WTC11 (cell line): ENCODE data around the gene RPL27. TPM values are rescaled to one million over a fixed set of nuclear protein-coding genes. Genes with fewer than 3 reads are reported as not detected.

Experiments used
- ATAC-seq: fragments of 200-7000 bp; cut with Tn5 transposase; 2 replicates; pipeline ENCODE4 v1.10.0; 2021; ENCODE audit warnings: mild to moderate bottlenecking, moderate library complexity
- CTCF ChIA-PET: fragments of 300-600 bp; sonication (Branson Sonifier 250); formaldehyde crosslinking; loops from one replicate; lab custom pipeline; 2021; ENCODE audit warnings: antibody characterized with exemption; lab: Charles Lee
- POLR2A ChIA-PET: fragments of 350-600 bp; sonication (Branson Sonifier 250); formaldehyde crosslinking; loops from one replicate; lab custom pipeline; 2021; ENCODE audit warnings: antibody characterized with exemption; lab: Charles Lee
- DNase-seq: peaks from one replicate; pipeline ENCODE4 v3.0.0; 2021; ENCODE audit warnings: low spot score
- H3K27ac Mint-ChIP-seq: 2 replicates; pipeline ENCODE4 v1.8.0; 2021; ENCODE audit warnings: mixed read lengths
- H3K27me3 Mint-ChIP-seq: 2 replicates; pipeline ENCODE4 v1.8.0; 2021; ENCODE audit warnings: low read depth, mild to moderate bottlenecking, moderate library complexity, mixed read lengths
- H3K36me3 Mint-ChIP-seq: 2 replicates; pipeline ENCODE4 v1.8.0; 2021; ENCODE audit warnings: mixed read lengths
- H3K4me1 Mint-ChIP-seq: 2 replicates; pipeline ENCODE4 v1.8.0; 2022; ENCODE audit warnings: mixed read lengths
- H3K4me3 Mint-ChIP-seq: 2 replicates; pipeline ENCODE4 v1.8.0; 2021; ENCODE audit warnings: mild to moderate bottlenecking, moderate library complexity, mixed read lengths
- H3K9me3 Mint-ChIP-seq: 2 replicates; pipeline ENCODE4 v1.8.0; 2021; ENCODE audit warnings: mixed read lengths
- ARID4B ChIP-seq: sonication (generic); formaldehyde crosslinking; IDR thresholded peaks from 2 replicates; pipeline ENCODE4 v1.8.0; 2023; ENCODE audit warnings: missing genetic modification reagents, mild to moderate bottlenecking, borderline replicate concordance
- ERG ChIP-seq: fragments of 250-450 bp; sonication (Bioruptor Pico); IDR thresholded peaks from 2 replicates; pipeline ENCODE4 v1.8.0; 2021; ENCODE audit warnings: mild to moderate bottlenecking
- ETV6 ChIP-seq: sonication (generic); formaldehyde crosslinking; IDR thresholded peaks from 2 replicates; pipeline ENCODE4 v1.8.1; 2022; ENCODE audit warnings: mild to moderate bottlenecking, missing genetic modification reagents
- GABPB1 ChIP-seq: sonication (generic); formaldehyde crosslinking; IDR thresholded peaks from 2 replicates; pipeline ENCODE4 v1.8.1; 2023; ENCODE audit warnings: mild to moderate bottlenecking, missing genetic modification reagents
- HMGA2 ChIP-seq: fragments of 250-450 bp; sonication (Bioruptor Pico); IDR thresholded peaks from 2 replicates; pipeline ENCODE4 v1.4.0; 2021; ENCODE audit warnings: mild to moderate bottlenecking, moderate library complexity
- KAT7 ChIP-seq: sonication (generic); formaldehyde crosslinking; IDR thresholded peaks from 2 replicates; pipeline ENCODE4 v1.8.1; 2023; ENCODE audit warnings: missing genetic modification reagents, mild to moderate bottlenecking, borderline replicate concordance
- MAX ChIP-seq: sonication (generic); formaldehyde crosslinking; IDR thresholded peaks from 2 replicates; pipeline ENCODE4 v1.8.0; 2022; ENCODE audit warnings: mild to moderate bottlenecking, missing genetic modification reagents
- SP1 ChIP-seq: sonication (generic); formaldehyde crosslinking; conservative IDR thresholded peaks from 2 replicates; pipeline ENCODE4 v1.8.1; 2022; ENCODE audit warnings: missing genetic modification reagents
- TEAD1 ChIP-seq: sonication (generic); formaldehyde crosslinking; IDR thresholded peaks from 2 replicates; pipeline ENCODE4 v1.8.0; 2022; ENCODE audit warnings: mild to moderate bottlenecking, missing genetic modification reagents
- ZNF232 ChIP-seq: sonication (generic); formaldehyde crosslinking; IDR thresholded peaks from 2 replicates; pipeline ENCODE4 v1.8.0; 2022; ENCODE audit warnings: mild to moderate bottlenecking, missing genetic modification reagents
- ZNF317 ChIP-seq: sonication (generic); formaldehyde crosslinking; IDR thresholded peaks from 2 replicates; pipeline ENCODE4 v1.8.1; 2023; ENCODE audit warnings: low read depth, mild to moderate bottlenecking, moderate library complexity, missing genetic modification reagents, borderline replicate concordance
- ZNF423 ChIP-seq: fragments of 250-450 bp; sonication (Bioruptor Pico); IDR thresholded peaks from 2 replicates; pipeline ENCODE4 v2.1.2; 2022; ENCODE audit warnings: mild to moderate bottlenecking, moderate library complexity
- total RNA-seq: library from RNA; stranded (reverse); gene quantifications from 3 replicates; pipeline ENCODE4 v1.2.3, GENCODE V29; 2021
- TF ChIP-seq, protein P1 (sequence below): fragments of 250-450 bp; sonication (Bioruptor Pico); IDR thresholded peaks from 2 replicates; pipeline ENCODE4 v1.9.0; 2021; ENCODE audit warnings: mild to moderate bottlenecking
- TF ChIP-seq, protein P2 (sequence below): sonication (generic); formaldehyde crosslinking; IDR thresholded peaks from 2 replicates; pipeline ENCODE4 v1.8.1; 2022; ENCODE audit warnings: low read depth, missing genetic modification reagents, borderline replicate concordance

The RPL27 gene
- total RNA-seq, 1 experiment from 2014 or later: 1,391 TPM

DNA sequence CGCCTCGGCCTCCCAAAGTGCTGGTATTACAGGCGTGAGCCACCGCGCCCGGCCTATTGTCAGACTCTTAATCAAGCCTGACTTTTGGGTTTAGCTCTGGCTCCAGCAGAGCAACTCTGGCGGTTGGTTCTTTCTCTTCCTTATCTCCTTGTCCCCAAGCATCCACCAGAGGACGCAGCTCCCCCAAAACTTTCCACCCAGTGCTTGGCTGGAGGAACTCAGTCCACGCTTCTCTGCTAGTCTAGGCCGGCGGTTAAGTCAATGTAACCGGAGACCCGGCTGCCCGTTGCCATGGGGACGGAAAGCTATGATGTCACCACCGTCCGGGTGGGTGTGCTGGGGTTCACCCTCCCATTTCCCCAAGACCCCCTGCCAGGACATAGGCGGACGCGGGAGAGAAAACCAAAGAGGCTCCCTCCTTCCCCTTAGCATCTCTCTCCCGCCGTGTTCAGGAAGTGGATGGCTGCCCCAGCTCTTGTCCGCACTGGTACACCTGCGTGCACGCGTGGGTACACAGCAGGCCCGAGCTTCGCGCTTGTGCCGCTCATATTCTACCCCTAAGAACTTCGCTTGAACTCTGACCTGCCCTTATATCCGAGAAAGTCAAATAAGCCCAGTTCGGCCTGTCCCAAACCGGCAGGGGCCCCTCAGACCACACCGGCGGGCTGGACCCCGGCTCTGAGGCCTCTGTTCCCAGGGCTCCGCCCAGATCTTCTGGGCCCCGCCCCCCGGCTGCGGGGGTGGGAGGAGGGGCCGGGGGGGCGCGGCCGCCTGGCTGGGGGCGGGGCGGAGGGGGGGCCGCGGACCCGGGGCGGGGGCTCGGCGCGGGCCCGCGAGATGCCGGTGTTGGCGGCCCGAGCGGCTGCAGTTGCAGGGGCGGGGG is 26.4 kb downstream of the RPL27 start, which contains the start of gene RND2:
TSS of gene RND2 (plus strand) at position 825 of the 883 bp plus-strand sequence. CDS start 117 bp downstream, outside the sequence.
- no peak for TF ChIP-seq ERG (CRISPR knock-in tag)
- peak; percentile 74 for TF ChIP-seq GABPB1 (CRISPR knock-in tag)
- TF ChIP-seq ZNF423 (CRISPR knock-in tag): peak; percentile 52; the same call in 1 of the 2 replicates
- TF ChIP-seq ARID4B (CRISPR knock-in tag): peak; percentile 89; the same call in 1 of the 2 replicates
- TF ChIP-seq HMGA2: 0 out of 2 replicates have a peak, but pooled peaks have one; percentile 14
- TF ChIP-seq TEAD1: peak; percentile 76
- peak; percentile 30 for TF ChIP-seq MAX (CRISPR knock-in tag)
- TF ChIP-seq, protein P1, sequence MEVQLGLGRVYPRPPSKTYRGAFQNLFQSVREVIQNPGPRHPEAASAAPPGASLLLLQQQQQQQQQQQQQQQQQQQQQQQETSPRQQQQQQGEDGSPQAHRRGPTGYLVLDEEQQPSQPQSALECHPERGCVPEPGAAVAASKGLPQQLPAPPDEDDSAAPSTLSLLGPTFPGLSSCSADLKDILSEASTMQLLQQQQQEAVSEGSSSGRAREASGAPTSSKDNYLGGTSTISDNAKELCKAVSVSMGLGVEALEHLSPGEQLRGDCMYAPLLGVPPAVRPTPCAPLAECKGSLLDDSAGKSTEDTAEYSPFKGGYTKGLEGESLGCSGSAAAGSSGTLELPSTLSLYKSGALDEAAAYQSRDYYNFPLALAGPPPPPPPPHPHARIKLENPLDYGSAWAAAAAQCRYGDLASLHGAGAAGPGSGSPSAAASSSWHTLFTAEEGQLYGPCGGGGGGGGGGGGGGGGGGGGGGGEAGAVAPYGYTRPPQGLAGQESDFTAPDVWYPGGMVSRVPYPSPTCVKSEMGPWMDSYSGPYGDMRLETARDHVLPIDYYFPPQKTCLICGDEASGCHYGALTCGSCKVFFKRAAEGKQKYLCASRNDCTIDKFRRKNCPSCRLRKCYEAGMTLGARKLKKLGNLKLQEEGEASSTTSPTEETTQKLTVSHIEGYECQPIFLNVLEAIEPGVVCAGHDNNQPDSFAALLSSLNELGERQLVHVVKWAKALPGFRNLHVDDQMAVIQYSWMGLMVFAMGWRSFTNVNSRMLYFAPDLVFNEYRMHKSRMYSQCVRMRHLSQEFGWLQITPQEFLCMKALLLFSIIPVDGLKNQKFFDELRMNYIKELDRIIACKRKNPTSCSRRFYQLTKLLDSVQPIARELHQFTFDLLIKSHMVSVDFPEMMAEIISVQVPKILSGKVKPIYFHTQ (CRISPR knock-in tag): no peak
- no peak for TF ChIP-seq ZNF317
- peak; percentile 84 for TF ChIP-seq ETV6 (CRISPR knock-in tag)
- TF ChIP-seq SP1 (CRISPR knock-in tag): peak; percentile 37
- TF ChIP-seq, protein P2, sequence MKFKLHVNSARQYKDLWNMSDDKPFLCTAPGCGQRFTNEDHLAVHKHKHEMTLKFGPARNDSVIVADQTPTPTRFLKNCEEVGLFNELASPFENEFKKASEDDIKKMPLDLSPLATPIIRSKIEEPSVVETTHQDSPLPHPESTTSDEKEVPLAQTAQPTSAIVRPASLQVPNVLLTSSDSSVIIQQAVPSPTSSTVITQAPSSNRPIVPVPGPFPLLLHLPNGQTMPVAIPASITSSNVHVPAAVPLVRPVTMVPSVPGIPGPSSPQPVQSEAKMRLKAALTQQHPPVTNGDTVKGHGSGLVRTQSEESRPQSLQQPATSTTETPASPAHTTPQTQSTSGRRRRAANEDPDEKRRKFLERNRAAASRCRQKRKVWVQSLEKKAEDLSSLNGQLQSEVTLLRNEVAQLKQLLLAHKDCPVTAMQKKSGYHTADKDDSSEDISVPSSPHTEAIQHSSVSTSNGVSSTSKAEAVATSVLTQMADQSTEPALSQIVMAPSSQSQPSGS (CRISPR knock-in tag): 0 out of 2 replicates have a peak, but pooled peaks have one; percentile 42
- peak; percentile 41; the same call in 1 of the 2 replicates for TF ChIP-seq ZNF232 (CRISPR knock-in tag)
- 0 out of 2 replicates have a peak, but pooled peaks have one; percentile 33 for TF ChIP-seq KAT7
- Mint-ChIP-seq H3K9me3 (no peaks in the 10 kb centered on the region), H3K36me3 (peaks cover 9% of the 10 kb centered on the region), H3K27me3 (peaks cover 3% of the 10 kb centered on the region; the same call in 1 of the 2 replicates), H3K27ac (peak within 1 kb of the TSS; percentile 94), H3K4me3 (peak within 1 kb of the TSS; percentile 85), H3K4me1 (peaks cover 48% of the 10 kb centered on the region)
- ATAC-seq (peak; percentile 65), DNase-seq (peak; percentile 94)
- CTCF ChIA-PET: interaction anchor here (0.5 to 3.0 kb wide), 31 partner anchors 11 to 1149 kb away, joined by 3 to 45 read pairs (median 6); partner anchors contain the start of genes BECN1, BRCA1, IFI35 and NBR1
- POLR2A ChIA-PET: interaction anchor here (0.6 to 1.8 kb wide), 7 partner anchors 18 to 343 kb away, joined by 3 to 13 read pairs (median 4); partner anchors contain the start of genes BRCA1 and RPL27
